ENCODE measurements around the gene SRRM4.

SRRM4 gene

DNA sequence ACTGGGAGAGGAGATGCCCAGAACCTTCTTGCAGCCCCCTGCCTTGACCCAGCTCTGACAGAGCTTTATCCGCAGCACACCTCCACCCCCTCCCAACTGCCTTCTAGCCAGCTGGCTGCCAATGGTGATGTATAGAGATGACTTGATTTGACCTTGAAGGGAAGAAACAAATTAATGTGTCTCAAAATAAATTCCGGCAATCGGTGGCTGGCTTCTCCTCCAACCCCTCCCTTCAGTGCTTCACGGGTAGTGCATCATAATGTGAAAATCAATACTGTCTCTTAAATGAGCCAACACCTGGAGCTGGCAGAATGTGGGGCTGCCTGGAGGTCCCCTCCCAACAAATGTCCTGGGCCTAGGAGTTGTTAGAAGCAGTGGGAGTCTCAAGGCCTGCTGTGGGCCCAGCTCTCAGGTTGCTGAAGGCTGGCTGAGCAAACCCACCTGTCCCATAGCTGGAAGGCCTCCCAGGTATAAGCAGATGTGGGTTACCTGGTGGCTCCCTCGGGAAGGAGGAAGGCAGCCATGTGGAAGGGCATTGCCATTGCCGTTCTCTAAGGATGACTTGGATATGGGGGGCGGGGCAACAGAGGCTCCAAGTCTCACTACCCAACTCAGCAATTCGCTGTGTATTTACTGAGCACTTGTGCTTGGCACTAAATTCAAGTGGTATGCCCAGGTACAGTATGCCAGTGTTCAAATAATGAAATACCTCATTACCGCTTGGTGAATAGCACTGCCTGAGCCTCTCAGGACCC is 220.6 kb downstream of the SRRM4 start:
- no peak overlapping the region for H3K4me3 Mint-ChIP-seq
- peaks cover 3% of the 10 kb centered on the region for H3K27me3 Mint-ChIP-seq
- H3K9me3 Mint-ChIP-seq (ENCODE audit: low read depth): no peaks in the 10 kb centered on the region
- no peak overlapping the region for H3K27ac Mint-ChIP-seq
- no peaks in the 10 kb centered on the region for H3K36me3 Mint-ChIP-seq
- H3K4me1 Mint-ChIP-seq (ENCODE audit: low read depth): no peaks in the 10 kb centered on the region

DNA sequence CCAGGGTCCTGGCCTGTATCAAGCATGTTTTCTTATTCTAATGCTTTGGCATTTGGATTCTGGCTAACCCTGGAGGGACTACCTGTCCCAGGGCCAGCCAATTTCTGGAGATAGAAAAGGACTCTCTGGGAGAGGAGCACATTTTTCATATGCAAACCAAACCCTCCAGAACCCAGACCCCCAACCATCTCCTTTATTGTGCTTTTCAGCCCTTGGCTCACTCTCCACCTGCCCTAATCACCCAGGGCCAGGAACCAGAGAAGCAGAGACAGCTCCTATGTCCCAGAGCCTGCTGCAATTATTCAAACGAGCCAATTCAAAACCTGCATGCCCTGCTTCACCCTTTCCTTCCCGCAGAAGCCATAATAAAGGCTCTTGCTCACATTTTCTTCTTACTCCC is 221.2 kb downstream of the SRRM4 start:
- Mint-ChIP-seq H3K4me3 (no peak overlapping the region), H3K27ac (no peak overlapping the region), H3K27me3 (peaks cover 4% of the 10 kb centered on the region), H3K4me1 (ENCODE audit: low read depth) (no peaks in the 10 kb centered on the region), H3K9me3 (ENCODE audit: low read depth) (no peaks in the 10 kb centered on the region), H3K36me3 (no peaks in the 10 kb centered on the region)

GRCh38 chr12:119204131-119204530 is 222.8 kb downstream of the SRRM4 start:
- H3K27me3 Mint-ChIP-seq: peaks cover 7% of the 10 kb centered on the region
- no peaks in the 10 kb centered on the region for H3K9me3 Mint-ChIP-seq (ENCODE audit: low read depth)
- H3K4me3 Mint-ChIP-seq: no peak overlapping the region
- no peaks in the 10 kb centered on the region for H3K36me3 Mint-ChIP-seq
- no peak overlapping the region for H3K27ac Mint-ChIP-seq
- H3K4me1 Mint-ChIP-seq (ENCODE audit: low read depth): no peaks in the 10 kb centered on the region

DNA sequence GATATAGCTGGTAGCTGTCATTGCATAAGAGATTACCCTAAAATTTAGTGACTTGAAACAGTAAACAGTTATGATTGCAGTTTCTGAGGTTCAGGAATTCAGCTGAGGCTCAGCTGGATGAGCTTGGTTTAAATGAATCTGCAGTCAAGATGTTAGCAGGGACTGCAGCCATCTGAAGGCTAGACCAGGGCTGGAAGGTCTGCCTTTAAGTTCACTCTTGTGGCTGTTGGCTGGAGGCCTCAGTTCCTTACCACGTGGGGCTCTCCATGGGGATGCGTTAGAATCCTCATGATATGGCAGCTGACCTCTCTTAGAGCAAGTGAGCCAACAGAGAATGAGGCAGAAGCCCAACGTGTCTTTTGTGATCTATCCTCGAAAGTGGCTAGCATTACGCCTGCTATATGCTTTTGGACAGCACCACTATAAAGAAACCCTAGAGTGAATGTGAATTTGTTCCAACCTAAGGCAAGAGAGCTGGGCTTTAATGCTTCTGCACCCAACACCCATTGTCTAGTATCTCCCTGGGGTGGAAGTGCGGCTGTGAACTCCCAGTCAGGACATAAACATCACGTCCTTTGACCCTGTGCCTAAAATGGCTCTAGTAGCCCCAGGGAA is 223.4 kb downstream of the SRRM4 start:
- Mint-ChIP-seq H3K9me3 (ENCODE audit: low read depth) (no peaks in the 10 kb centered on the region), H3K4me1 (ENCODE audit: low read depth) (no peaks in the 10 kb centered on the region), H3K27ac (no peak overlapping the region), H3K4me3 (no peak overlapping the region), H3K27me3 (peaks cover 7% of the 10 kb centered on the region), H3K36me3 (no peaks in the 10 kb centered on the region)

DNA sequence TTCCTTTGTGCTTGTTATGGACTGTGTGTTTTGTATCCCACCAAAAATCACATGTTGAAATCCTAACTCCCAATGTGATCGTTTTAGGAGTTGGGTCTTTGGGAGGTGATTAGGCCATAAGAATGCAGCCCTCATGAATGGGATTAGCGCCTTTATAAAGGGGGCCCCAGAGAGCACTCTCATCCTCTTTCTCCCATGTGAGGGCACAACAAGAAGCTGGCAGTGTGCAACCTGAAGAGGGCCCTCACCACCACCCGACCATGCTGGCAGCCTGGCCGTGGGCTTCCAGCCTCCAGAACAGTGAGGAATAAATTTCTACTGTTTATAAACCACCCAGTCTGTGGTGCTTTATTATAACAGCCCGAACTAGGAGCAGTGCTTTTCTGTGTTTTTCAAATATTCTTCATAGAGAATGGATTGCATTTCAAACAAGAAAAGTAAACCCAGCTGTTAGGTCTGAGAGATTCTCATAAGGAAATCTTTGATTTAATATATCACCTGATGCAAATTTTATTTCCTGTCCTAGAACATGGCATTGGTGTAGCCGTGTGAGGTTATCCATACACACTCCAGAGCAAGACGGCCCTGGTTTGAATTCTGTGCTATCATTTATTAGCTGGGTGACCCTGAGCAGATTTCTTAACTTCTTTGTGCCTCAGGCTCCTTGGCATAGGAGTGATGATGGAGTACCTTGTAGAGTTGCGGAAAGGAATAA is 225.2 kb downstream of the SRRM4 start:
- Mint-ChIP-seq H3K27ac (no peak overlapping the region), H3K9me3 (ENCODE audit: low read depth) (no peaks in the 10 kb centered on the region), H3K4me3 (no peak overlapping the region)

GRCh38 chr12:119207063-119207560 is 225.8 kb downstream of the SRRM4 start:
- H3K9me3 Mint-ChIP-seq (ENCODE audit: low read depth): no peaks in the 10 kb centered on the region
- no peak overlapping the region for H3K27ac Mint-ChIP-seq
- H3K27me3 Mint-ChIP-seq: peaks cover 7% of the 10 kb centered on the region
- H3K36me3 Mint-ChIP-seq: no peaks in the 10 kb centered on the region
- H3K4me1 Mint-ChIP-seq (ENCODE audit: low read depth): no peaks in the 10 kb centered on the region
- no peak overlapping the region for H3K4me3 Mint-ChIP-seq

More for the DNA sequence above, 225.2 kb downstream of the SRRM4 start:
- H3K36me3 Mint-ChIP-seq: no peaks in the 10 kb centered on the region
- H3K4me1 Mint-ChIP-seq (ENCODE audit: low read depth): no peaks in the 10 kb centered on the region
- peaks cover 7% of the 10 kb centered on the region for H3K27me3 Mint-ChIP-seq

- Mint-ChIP-seq H3K4me1 (ENCODE audit: low read depth) (no peaks in the 10 kb centered on the region), H3K36me3 (no peaks in the 10 kb centered on the region), H3K4me3 (no peak overlapping the region), H3K27me3 (peaks cover 4% of the 10 kb centered on the region), H3K9me3 (ENCODE audit: low read depth) (no peaks in the 10 kb centered on the region), H3K27ac (no peak overlapping the region)
Observed at GRCh38 chr12:119208626-119209061, 227.3 kb downstream of the SRRM4 start.

DNA sequence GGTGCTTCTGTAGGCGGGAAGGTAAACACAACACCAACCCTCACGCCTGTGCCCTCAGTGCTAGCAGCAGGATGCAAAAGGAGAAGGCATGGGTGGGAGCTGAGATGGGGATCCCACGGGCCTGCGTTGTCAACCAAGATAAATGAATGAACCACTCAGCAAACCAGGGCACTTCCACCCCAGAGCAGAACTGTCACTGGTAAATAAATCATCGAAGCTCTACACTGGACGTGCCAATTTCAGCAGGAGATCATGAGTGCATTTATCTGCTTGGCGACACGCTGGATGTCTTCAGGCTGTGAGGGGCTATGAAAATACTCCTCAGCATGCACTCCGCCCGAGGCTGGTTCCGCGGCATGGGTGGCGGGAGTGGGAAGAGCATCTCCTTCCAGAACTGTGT is 230.5 kb downstream of the SRRM4 start:
- Mint-ChIP-seq H3K9me3 (ENCODE audit: low read depth) (no peaks in the 10 kb centered on the region), H3K4me1 (ENCODE audit: low read depth) (no peaks in the 10 kb centered on the region), H3K27ac (no peak overlapping the region), H3K36me3 (no peaks in the 10 kb centered on the region), H3K4me3 (no peak overlapping the region), H3K27me3 (peaks cover 4% of the 10 kb centered on the region)

Data from activated naive CD8-positive, alpha-beta T cell (primary cell).